Activated naive CD8-positive, alpha-beta T cell treated with anti-CD3 and anti-CD28 coated beads, Interleukin-2, amount 50 U/mL, for 16 hours (primary cell): ENCODE measurements around the gene ATP6V1G1.
"Not testable (repeated sequence)": the region's sequence is repeated elsewhere in the genome, so short reads cannot be mapped to it uniquely, and the experiment has no call there.

Source experiments
- DNase-seq: peaks from one replicate; pipeline ENCODE4 v3.0.0-alpha.2; 2020; ENCODE audit warnings: low read depth, low spot score

ATP6V1G1 gene

DNA sequence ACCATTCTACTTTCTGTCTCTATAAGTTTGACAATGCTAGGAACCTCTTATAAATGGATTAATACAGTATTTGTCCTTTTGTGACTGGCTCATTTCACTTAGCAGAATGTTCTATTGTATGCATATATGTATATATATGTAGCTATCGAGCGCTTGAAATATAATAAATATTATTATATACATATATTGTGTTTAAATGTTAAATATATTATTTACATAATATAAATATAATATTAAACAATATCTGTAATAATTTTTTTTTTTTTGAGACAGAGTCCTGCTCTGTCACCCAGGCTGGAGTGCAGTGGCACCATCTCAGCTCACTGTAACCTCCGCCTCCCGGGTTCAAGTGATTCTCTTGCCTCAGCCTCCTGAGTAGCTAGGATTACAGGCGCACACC is 9.4 kb upstream of the ATP6V1G1 start:
- not testable (repeated sequence) for DNase-seq

DNA sequence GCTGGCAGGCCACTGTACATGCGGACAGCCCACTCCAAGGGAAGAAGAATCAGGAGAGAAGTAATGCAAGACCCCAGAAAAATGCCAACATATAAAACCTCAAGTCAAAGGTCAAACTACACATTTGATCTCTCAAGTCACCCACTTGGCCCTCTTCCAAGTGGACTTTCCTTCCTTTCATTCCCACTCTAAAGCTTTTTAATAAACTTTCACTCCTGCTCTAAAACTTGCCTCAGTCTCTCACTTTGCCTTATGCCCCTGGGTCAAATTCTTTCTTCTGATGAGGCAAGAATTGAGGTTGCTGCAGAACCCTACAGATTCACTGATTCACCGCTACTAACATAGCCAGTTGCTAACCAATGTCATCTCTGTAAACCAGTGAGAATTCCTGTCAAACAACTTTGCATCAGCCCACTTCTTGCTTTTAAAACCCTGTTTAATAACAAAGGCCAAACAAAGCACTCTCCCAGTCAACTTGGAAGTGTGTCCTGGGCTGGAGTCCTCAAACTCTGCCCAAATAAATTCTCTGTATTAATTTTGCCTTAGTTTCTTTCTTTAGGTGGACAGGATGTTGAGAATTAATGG is 6.9 kb upstream of the ATP6V1G1 start:
- DNase-seq, result no peak

DNA sequence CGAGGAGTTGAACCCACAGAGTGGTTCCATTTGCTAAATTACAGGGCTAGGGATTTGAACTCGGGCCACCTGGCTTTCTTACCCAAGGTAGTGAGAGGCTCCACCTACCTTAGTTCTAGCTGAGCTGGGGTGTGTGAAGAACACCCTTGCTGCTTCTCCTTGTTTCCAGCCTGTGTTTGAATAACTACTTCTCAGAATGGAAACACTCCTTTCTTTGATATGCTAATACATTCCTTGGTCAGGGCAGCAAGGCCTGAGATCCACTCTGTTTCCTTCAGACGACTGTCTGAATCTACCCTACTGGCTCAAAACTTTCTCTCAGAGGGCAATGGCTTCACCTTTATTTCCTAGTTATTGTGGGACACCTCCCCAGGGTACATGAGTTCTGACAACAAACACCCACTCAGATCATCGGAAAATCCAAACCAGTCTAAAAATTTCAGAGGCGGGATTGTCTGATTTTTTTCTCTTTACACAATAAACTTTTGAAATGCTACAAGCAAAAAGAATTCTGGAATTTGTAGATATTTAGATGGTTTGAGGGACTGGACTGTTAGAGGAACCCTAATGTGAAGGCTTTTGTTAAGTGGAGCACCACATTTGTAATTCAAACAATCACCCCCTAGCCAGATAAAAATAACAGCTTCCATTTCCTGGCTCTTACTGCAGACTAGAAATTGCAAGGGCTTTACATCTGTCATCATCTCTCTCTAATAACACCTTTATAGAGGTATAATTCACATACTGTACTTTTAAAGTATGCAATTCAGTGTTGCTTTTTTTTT is 4.0 kb upstream of the ATP6V1G1 start:
- no peak for DNase-seq

DNA sequence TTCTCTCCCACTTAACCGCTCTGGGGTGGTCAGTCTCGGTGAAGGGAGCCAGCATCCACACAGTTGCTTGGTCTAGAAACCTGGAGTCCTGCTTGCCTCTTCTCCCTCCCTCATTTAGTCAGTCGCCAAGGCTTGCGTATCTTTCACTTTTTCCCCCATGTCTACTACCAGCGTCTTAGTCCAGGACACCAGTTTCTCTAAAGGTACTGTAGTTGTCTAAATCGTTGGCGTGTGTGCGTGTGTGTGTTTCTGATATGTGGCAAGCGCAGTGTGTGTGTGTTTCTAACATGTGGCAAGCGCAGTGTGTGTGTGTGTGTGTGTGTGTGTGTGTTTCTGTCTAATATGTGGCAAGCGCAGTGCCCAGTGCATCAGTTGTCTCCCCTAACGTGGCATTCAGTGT is 641 bp downstream of the ATP6V1G1 start:
- no peak for DNase-seq

DNA sequence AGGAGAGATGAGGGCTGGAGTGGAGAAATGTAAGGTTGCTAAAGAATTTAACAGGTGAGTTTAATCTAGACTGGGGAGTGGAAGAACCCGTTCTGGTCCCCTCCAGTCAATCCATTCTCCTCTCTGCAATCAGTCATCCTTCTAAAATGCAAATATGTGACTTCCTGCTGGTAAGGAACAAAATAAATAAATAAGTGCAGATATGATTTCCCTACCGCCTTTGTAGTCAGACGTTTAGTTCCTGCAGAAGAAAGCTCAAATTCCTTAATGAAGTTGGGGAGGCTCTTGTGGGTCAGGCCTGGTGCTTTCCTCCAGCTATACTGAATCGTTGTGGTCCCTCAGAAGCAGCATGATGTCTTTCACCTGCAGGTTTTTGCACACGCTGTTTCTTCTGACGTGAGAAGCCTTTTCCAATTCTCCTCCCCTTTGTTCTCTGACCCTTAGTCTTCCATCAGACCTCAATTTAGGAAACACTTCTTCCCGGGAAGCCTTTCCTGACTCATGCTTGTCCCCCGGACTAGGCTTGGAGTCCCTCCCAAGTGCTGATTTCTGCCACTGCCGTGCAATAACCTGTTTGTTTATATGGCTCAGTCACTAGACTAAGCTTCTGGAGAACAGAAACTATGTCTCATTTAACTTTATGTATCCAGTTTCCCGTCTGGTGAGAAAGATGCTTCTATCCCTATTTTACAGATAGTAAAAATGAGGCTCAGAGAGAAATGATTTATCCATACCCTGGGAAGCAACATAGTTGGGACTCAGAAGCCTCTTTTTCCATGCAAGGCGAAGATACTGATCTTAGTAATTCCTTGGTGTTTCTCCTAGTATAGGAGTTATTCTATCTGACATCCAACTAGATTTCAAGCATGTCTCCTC is 1.3 kb downstream of the ATP6V1G1 start:
- DNase-seq, result no peak

- DNase-seq, result no peak
Observed at GRCh38 chr9:114590328-114590727, 2.8 kb downstream of the ATP6V1G1 start.

- no peak for DNase-seq
Observed at GRCh38 chr9:114591291-114591787, 3.8 kb downstream of the ATP6V1G1 start.

- DNase-seq, result no peak
Observed at GRCh38 chr9:114591849-114592248, 4.3 kb downstream of the ATP6V1G1 start.

DNA sequence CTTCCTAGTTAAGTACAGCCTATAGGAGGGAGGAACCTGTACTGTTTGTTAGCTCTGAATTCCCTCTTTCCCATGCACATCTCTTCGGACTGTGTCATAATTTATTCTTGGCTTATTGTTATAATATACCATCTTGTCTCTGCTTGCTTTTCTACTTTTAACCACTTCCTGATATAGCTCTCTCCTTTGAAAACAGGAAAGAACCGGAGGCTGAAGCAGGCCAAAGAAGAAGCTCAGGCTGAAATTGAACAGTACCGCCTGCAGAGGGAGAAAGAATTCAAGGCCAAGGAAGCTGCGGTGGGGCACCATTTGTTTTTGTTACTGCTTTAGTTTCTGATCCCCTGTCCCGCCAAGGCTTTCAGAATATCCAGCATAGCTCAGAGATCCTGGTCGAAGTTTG is 4.8 kb downstream of the ATP6V1G1 start:
- no peak for DNase-seq

DNA sequence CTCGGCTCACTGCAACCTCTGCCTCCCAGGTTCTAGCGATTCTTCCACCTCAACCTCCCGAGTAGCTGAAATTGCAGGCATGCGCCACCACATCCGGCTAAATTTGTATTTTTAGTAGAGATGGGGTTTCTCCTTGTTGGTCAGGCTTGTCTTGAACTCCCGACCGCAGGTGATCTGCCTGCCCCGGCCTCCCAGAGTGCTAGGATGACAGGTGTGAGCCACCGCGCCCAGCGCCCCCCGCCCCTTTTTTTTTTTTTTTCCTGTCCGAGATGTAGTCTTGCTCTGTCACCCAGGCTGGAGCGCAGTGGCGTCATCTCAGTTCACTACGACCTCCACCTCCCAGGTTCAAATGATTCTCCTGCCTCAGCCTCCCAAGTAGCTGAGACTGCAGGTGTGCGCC is 6.6 kb downstream of the ATP6V1G1 start:
- no peak for DNase-seq

GRCh38 chr9:114600502-114601248 is 13.1 kb downstream of the ATP6V1G1 start:
- DNase-seq, result not testable (repeated sequence)

DNA sequence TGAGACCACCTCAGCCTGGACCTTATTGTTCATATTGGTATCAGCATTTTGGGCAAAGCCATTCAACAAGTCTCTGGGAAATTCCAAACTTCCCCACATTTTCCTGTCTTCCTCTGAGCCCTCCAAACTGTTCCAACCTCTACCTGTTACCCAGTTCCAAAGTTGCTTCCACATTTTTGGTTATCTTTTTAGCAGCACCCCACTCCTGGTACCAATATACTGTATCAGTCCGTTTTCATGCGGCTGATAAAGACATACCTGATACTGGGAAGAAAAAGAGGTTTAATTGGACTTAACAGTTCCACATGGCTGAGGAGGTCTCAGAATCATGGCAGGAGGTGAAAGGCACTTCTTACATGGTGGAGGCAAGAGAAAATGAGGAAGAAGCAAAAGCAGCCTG is 14.2 kb downstream of the ATP6V1G1 start:
- not testable (repeated sequence) for DNase-seq

DNA sequence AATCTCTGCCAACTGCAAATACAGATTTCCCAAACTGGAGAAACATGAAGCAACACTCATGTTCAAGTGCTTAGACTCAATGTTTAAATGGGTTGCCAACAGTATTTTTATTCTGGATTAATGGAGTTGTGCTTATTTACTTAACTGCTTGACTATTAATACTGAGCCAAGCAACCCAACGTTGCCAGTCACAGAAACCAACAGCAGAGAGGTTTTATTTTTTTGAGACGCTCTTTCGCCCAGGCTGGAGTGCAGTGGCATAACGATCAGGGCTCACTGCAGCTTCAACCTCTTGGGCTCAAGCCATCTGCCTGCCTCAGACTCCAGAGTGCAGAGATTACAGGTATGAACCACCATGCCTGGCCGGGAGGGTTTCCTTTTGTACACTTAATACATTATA is 15.1 kb downstream of the ATP6V1G1 start:
- no peak for DNase-seq

DNA sequence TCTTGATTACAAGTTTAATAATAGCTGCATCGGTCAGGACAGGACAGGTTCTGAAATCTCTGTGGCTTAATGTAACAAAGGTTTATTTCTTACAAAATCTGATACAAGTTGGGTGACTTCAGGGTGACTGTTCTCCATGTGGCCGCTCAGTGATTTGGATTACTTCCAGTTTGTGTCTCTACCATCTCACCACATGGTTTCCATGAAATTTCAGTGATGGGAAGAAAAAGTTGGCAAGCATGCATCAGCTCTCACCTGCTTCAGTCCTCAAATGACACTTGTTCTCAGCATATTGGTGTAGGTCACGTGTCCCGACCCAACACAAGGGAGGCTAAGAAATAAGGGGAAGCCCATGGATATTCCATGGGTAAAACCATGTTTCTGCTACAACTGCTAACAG is 15.7 kb downstream of the ATP6V1G1 start:
- no peak for DNase-seq

GRCh38 chr9:114604989-114605388 is 17.4 kb downstream of the ATP6V1G1 start:
- DNase-seq, result no peak

DNA sequence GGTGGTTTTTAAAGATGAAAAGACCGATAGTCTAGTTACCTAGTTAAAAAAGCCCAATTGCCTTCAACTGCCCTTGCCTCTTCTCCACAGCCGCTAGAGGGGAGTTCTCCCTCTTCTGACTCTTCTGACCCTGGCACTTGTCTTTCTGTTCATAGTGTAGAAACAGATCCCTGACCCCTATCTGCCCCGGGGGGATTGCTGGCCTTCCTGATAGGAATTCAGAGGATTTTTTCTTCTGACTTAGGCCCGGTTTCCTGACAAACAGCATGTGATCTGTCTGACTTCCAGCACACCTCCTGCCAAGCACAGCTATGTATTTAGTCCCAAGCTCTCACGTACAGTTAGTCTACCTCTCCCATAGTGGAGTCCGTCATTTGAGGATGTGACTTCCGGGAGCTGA is 18.5 kb downstream of the ATP6V1G1 start:
- no peak for DNase-seq

DNA sequence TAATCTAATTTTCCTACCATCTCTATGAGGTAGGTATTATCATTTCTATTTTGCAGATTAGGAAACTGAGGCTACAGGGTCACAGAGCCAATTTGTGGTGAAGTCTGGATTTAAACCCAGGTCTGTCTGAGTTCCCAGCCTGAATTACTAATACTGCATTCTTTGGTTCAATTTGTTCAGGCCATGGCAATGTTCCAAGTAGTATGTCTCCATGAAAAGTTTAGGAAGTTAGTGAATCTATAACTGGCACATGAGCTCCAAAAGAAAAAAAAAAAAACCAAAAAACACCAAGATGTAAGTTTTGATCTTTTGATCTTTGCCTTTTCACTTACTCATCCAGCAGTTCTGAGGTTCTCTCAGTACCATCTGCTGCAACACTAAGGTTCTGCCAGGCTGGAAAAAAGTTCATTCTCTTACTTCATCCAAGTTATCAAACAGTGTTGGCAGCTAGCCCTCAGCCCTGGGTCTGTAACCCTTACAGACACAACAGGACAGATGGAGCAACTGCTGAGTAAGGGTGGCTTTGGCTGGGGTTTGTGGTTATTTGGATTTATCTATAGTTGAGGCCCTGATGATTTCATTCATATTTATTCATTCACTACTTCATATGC is 19.1 kb downstream of the ATP6V1G1 start:
- no peak for DNase-seq

- DNase-seq, result no peak
Observed at GRCh38 chr9:114607671-114608524, 20.3 kb downstream of the ATP6V1G1 start.

GRCh38 chr9:114608525-114608796 is 20.9 kb downstream of the ATP6V1G1 start:
- no peak for DNase-seq

GRCh38 chr9:114611516-114612271 is 24.1 kb downstream of the ATP6V1G1 start:
- DNase-seq, result peak; percentile 6
